ENCODE results near the gene TMEM19. TPM values are rescaled to one million over a fixed set of nuclear protein-coding genes. Genes with fewer than 3 reads are reported as not detected.

The TMEM19 gene
- total RNA-seq, 4 donors from 2014 or later = 19.6 to 31.4 (median 21.6) TPM

- TF ChIP-seq, protein P1, sequence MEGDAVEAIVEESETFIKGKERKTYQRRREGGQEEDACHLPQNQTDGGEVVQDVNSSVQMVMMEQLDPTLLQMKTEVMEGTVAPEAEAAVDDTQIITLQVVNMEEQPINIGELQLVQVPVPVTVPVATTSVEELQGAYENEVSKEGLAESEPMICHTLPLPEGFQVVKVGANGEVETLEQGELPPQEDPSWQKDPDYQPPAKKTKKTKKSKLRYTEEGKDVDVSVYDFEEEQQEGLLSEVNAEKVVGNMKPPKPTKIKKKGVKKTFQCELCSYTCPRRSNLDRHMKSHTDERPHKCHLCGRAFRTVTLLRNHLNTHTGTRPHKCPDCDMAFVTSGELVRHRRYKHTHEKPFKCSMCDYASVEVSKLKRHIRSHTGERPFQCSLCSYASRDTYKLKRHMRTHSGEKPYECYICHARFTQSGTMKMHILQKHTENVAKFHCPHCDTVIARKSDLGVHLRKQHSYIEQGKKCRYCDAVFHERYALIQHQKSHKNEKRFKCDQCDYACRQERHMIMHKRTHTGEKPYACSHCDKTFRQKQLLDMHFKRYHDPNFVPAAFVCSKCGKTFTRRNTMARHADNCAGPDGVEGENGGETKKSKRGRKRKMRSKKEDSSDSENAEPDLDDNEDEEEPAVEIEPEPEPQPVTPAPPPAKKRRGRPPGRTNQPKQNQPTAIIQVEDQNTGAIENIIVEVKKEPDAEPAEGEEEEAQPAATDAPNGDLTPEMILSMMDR (IDR thresholded peaks at IDR 0.05; ENCODE audit: low read depth) = no peak
These were observed 62.4 kb downstream of the TMEM19 start for GRCh38 chr12:71748081-71748850.

- TF ChIP-seq, protein P1 (IDR thresholded peaks at IDR 0.05; ENCODE audit: low read depth) = no peak
These were observed 63.8 kb downstream of the TMEM19 start for GRCh38 chr12:71749666-71750065.

DNA sequence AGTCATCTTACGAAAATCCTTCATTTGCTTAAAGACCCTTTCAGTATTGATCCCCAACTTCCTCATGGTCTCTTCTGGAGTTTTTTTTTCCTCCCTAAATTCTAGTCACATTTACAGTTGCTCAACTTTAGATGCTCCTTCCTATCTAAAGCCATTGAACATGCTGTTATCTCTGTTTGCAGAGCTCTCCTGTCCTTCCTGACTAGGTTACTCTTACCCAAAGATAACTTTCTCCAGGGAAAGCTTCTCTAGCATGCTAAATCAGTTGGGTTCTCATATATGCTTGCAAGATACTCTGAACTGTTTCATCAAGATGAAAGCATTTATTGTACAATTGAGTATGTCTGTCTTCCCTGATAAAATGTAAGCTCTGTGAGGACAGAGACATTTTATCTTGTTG lies 67.0 kb downstream of the TMEM19 start:
- TF ChIP-seq, protein P1 (IDR thresholded peaks at IDR 0.05; ENCODE audit: low read depth) = no peak

Small RNAs within 50 kb of the gene (small RNA-seq; reads per million reads assigned to genes)
- gene RF00560 = not detected

Other genes starting within 250 kb of the TMEM19 start
- gene LGR5, start 246.3 kb upstream of the TMEM19 start, total RNA-seq = under 1 TPM; 0.17 to 0.88 (median 0.35) TPM
- 100 to 1,000 TPM in 1 of 4 donors, 10 to 100 TPM in 3; 68.7 to 117 (median 83.4) TPM for gene ZFC3H1, start 22.2 kb upstream of the TMEM19 start, total RNA-seq
- 1 to 10 TPM; 1.5 to 3.9 (median 2.2) TPM for gene THAP2, start 21.8 kb upstream of the TMEM19 start, total RNA-seq
- gene RAB21, start 68.8 kb downstream of the TMEM19 start, total RNA-seq = 10 to 100 TPM; 14.1 to 26.6 (median 18.0) TPM
- 10 to 100 TPM; 70.1 to 86.8 (median 72.9) TPM for gene TBC1D15, start 153.7 kb downstream of the TMEM19 start, total RNA-seq